Measurements from ENCODE around the gene BIRC6. TPM values are rescaled to one million over a fixed set of nuclear protein-coding genes. Genes with fewer than 3 reads are reported as not detected.

The BIRC6 gene
- total RNA-seq, 4 donors from 2014 or later = 97.4 to 259 (median 164) TPM

GRCh38 chr2:32611366-32611765, 254.5 kb downstream of the BIRC6 start:
- Histone ChIP-seq H3K4me1 (no peaks in the 10 kb centered on the region), H3K36me3 (no peaks in the 10 kb centered on the region), H3K27ac (no peak overlapping the region), H3K9me3 (no peaks in the 10 kb centered on the region), H3K27me3 (no peaks in the 10 kb centered on the region), H3K4me3 (no peak overlapping the region)
- intact Hi-C loops (cut with DNase I; ENCODE audit: low total_unique reads) = no loop called here
- no peak for TF ChIP-seq CTCF (IDR thresholded peaks at IDR 0.05)
- TF ChIP-seq POLR2A (IDR thresholded peaks at IDR 0.05) = no peak
- DNase-seq = no peak

DNA sequence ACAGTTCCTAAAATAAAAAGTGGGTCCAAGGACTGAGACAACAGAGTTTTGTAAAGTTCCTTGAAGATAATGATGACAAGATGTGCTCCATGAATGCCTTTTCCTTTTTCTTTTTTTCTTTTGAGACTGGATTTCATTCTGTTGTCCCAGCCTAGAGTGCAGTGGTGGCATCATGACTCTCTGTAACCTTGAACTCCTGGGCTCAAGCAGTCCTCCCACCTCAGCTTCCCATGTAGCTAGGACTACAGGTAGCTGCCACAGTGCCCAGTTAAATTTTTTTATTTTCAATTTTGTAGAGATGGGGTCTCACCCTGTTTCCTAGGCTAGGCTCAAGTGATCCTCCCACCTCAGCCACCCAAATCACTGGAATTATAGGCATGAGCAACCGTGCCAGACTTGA, 254.9 kb downstream of the BIRC6 start:
- H3K4me3 ChIP-seq = no peak overlapping the region
- H3K27ac ChIP-seq = no peak overlapping the region
- no peaks in the 10 kb centered on the region for H3K4me1 ChIP-seq
- intact Hi-C loops (cut with DNase I; ENCODE audit: low total_unique reads) = no loop called here
- no peaks in the 10 kb centered on the region for H3K27me3 ChIP-seq
- H3K9me3 ChIP-seq = no peaks in the 10 kb centered on the region
- DNase-seq = no peak
- no peak for TF ChIP-seq POLR2A (IDR thresholded peaks at IDR 0.05)
- H3K36me3 ChIP-seq = no peaks in the 10 kb centered on the region

- H3K36me3 ChIP-seq = no peaks in the 10 kb centered on the region
- no peak overlapping the region for H3K27ac ChIP-seq
- no peaks in the 10 kb centered on the region for H3K27me3 ChIP-seq
- TF ChIP-seq CTCF (IDR thresholded peaks at IDR 0.05) (no peak), POLR2A (IDR thresholded peaks at IDR 0.05) (no peak)
- intact Hi-C loops (cut with DNase I; ENCODE audit: low total_unique reads) = no loop called here
- no peaks in the 10 kb centered on the region for H3K9me3 ChIP-seq
- no peak overlapping the region for H3K4me3 ChIP-seq
- DNase-seq = no peak
- no peaks in the 10 kb centered on the region for H3K4me1 ChIP-seq
These were observed 257.3 kb downstream of the BIRC6 start for GRCh38 chr2:32614084-32614483.

DNA sequence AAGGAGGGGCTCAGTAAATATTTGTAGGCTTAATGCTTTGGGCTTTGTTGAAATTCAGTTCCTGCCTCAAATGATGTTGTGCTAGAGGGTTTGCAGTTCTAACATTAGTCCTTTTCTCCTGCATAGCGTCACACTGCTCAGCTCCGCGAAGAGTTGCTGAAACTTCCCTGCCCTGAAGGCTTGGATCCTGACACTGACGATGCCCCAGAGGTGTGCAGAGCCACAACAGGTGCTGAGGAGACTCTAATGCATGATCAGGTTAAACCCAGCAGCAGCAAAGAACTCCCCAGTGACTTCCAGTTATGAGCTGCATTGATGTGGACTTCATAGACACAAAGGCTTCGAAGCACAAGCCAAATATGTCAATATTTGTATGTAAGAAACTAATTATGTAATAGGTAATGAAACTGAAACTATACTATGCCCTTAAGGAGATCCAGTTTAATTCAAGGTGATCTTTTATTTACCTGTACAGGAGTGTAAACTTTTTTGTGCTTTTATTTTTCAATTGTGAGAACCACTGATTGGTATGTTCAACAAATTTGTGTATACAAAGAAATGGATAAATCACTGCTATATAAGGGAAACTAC, 260.9 kb downstream of the BIRC6 start:
- Histone ChIP-seq H3K27ac (no peak overlapping the region), H3K27me3 (no peaks in the 10 kb centered on the region), H3K9me3 (no peaks in the 10 kb centered on the region), H3K4me1 (no peaks in the 10 kb centered on the region), H3K36me3 (no peaks in the 10 kb centered on the region), H3K4me3 (no peak overlapping the region)
- no peak for DNase-seq
- intact Hi-C loops (cut with DNase I; ENCODE audit: low total_unique reads) = no loop called here
- TF ChIP-seq POLR2A (IDR thresholded peaks at IDR 0.05) = no peak
- TF ChIP-seq CTCF (IDR thresholded peaks at IDR 0.05) = no peak

DNA sequence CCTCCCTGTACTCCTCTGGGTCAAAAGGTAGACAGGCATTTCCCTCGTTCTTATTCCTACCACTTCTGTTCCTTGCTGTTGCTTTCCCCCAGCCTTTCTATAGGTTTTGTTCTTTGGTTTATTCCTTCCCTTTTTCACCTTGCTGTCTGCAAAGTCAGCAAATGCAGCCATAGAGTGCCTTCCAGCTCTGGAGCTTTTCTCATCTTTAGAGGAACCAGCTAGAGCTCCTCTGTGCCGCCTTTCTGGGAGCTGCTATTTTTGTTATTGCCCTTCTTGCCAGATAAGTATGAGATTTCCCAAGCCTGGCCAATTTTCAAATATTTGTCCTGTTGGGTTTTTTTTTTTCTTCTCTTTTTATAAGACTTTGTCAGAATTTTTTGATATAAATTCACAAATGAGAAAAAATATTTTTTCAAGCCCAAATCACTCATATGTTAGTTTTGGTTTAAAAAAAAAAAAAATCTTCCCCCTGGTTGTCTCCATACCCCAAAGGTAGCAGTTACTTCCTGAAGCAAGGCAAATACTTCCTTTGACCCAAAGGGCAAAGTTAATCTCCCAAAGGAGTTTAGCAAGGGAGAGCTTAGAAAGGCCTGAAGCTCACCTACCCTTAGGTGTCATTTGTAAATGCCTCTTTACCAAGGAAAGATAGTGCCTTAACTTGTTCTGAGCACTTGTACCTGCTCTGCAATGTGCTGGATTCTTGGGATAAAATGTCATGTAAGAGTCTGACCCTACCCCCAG, 265.9 kb downstream of the BIRC6 start:
- no peaks in the 10 kb centered on the region for H3K27me3 ChIP-seq
- no peak overlapping the region for H3K27ac ChIP-seq
- intact Hi-C loops (cut with DNase I; ENCODE audit: low total_unique reads) = no loop called here
- TF ChIP-seq POLR2A (IDR thresholded peaks at IDR 0.05) (no peak), CTCF (IDR thresholded peaks at IDR 0.05) (no peak)
- DNase-seq = no peak
- H3K9me3 ChIP-seq = no peaks in the 10 kb centered on the region
- no peaks in the 10 kb centered on the region for H3K36me3 ChIP-seq
- no peak overlapping the region for H3K4me3 ChIP-seq
- H3K4me1 ChIP-seq = no peaks in the 10 kb centered on the region

Data from uterus (tissue), 4 donors.